Left ventricle myocardium superior (tissue), 1 donor: ENCODE data around the gene TOLLIP. TPM values are rescaled to one million over a fixed set of nuclear protein-coding genes. Genes with fewer than 3 reads are reported as not detected.
"Not testable (repeated sequence)": the region's sequence is repeated elsewhere in the genome, so short reads cannot be mapped to it uniquely, and the experiment has no call there.

Experiments
- ATAC-seq: fragments of 200-7000 bp; cut with Tn5 transposase; one replicate; pipeline ENCODE4 v1.9.1; 2020; ENCODE audit warnings: mild to moderate bottlenecking, moderate library complexity
- DNase-seq: peaks from one replicate; pipeline ENCODE4 v3.0.0-alpha.2; 2020
- intact Hi-C: fragments of 100-400 bp; cut with micrococcal nuclease; formaldehyde crosslinking; loops from one replicate; pipeline ENCODE4 v1.11.0; 2022
- total RNA-seq: library from RNA; stranded (reverse); fragmentation: NEBNext Ultra II Directional; extraction: Animal tissue kit (Norgen Biotek cat#: 25700); gene quantifications from one replicate; pipeline ENCODE4 v1.2.1, GENCODE V29; 2021
- donor health status: DM: no; HTN: yes; CAD: no; lungs with severe emphysema.

TOLLIP gene
- total RNA-seq, 1 donor from 2014 or later: 50.2 TPM

- intact Hi-C loops: no loop called here
- no peak for ATAC-seq
- DNase-seq: no peak
These were observed 36.5 kb upstream of the TOLLIP start for GRCh38 chr11:1345737-1346513.

- no peak for DNase-seq
- ATAC-seq: no peak
- intact Hi-C loops: no loop called here
These were observed 34.7 kb upstream of the TOLLIP start for GRCh38 chr11:1344056-1344635.

GRCh38 chr11:1343391-1344055, 34.1 kb upstream of the TOLLIP start:
- ATAC-seq (no peak), DNase-seq (no peak)
- intact Hi-C loops: no loop called here

GRCh38 chr11:1342946-1343345, 33.5 kb upstream of the TOLLIP start:
- intact Hi-C loops: no loop called here
- ATAC-seq (no peak), DNase-seq (no peak)

- intact Hi-C loops: no loop called here
- ATAC-seq (peak; percentile 72), DNase-seq (no peak)
These were observed 32.6 kb upstream of the TOLLIP start for GRCh38 chr11:1341928-1342524.

- DNase-seq, intact Hi-C loops, ATAC-seq: not testable (repeated sequence)
These were observed 31.8 kb upstream of the TOLLIP start for GRCh38 chr11:1341226-1341625.

GRCh38 chr11:1340111-1340510, 30.7 kb upstream of the TOLLIP start:
- no peak for ATAC-seq
- no peak for DNase-seq
- intact Hi-C loops: no loop called here

GRCh38 chr11:1339066-1339675, 29.7 kb upstream of the TOLLIP start:
- DNase-seq: no peak
- intact Hi-C loops: no loop called here
- ATAC-seq: no peak

- DNase-seq (no peak), ATAC-seq (no peak)
- intact Hi-C loops: no loop called here
These were observed 29.0 kb upstream of the TOLLIP start for GRCh38 chr11:1338201-1339065.

GRCh38 chr11:1337647-1338007, 28.2 kb upstream of the TOLLIP start:
- ATAC-seq (no peak), DNase-seq (no peak)
- intact Hi-C loops: no loop called here

GRCh38 chr11:1336836-1337646, 27.6 kb upstream of the TOLLIP start:
- peak; percentile 47 for ATAC-seq
- DNase-seq: peak; percentile 70
- intact Hi-C loops: no loop called here

GRCh38 chr11:1335811-1336761, 26.7 kb upstream of the TOLLIP start:
- ATAC-seq (peak; percentile 78), DNase-seq (peak; percentile 74)
- intact Hi-C loops: no loop called here

- DNase-seq: no peak
- intact Hi-C loops: no loop called here
- no peak for ATAC-seq
These were observed 25.9 kb upstream of the TOLLIP start for GRCh38 chr11:1335264-1335810.

- intact Hi-C loops: no loop called here
- DNase-seq: no peak
- no peak for ATAC-seq
These were observed 24.4 kb upstream of the TOLLIP start for GRCh38 chr11:1333860-1334259.

- intact Hi-C loops: no loop called here
- ATAC-seq (no peak), DNase-seq (no peak)
These were observed 23.8 kb upstream of the TOLLIP start for GRCh38 chr11:1333091-1333772.

GRCh38 chr11:1330473-1330872, 21.0 kb upstream of the TOLLIP start:
- intact Hi-C loops: no loop called here
- ATAC-seq: no peak

More at GRCh38 chr11:1330473-1330872, 21.0 kb upstream of the TOLLIP start:
- DNase-seq: no peak
